Measurements from ENCODE around the gene NSFL1C. TPM values are rescaled to one million over a fixed set of nuclear protein-coding genes. Genes with fewer than 3 reads are reported as not detected.

The NSFL1C gene
- total and polyA plus RNA-seq, 2 of the 4 experiments (the other 2 are of a cell fraction): 33.0 to 40.3 TPM

- H3K4me2 ChIP-seq (ENCODE audit: low read depth, low read length): no peak overlapping the region
- no peak overlapping the region for H3K9ac ChIP-seq (ENCODE audit: low read depth, low read length)
- no peak overlapping the region for H3K4ac ChIP-seq (ENCODE audit: low read depth, low read length)
- H2BK5ac ChIP-seq (ENCODE audit: low read depth, low read length, poor library complexity, severe bottlenecking): no peak overlapping the region
- H2BK20ac ChIP-seq (ENCODE audit: low read depth, low read length): no peak overlapping the region
- DNase-seq: no peak
- H3K18ac ChIP-seq (ENCODE audit: low read depth, low read length): no peak overlapping the region
- no peak overlapping the region for H2BK15ac ChIP-seq (ENCODE audit: low read depth, low read length)
- H4K20me1 ChIP-seq (ENCODE audit: insufficient read depth, low read length): no peaks in the 10 kb centered on the region
- intact Hi-C loops (cut with micrococcal nuclease) (no loop called here), dilution Hi-C loops (cut with HindIII; ENCODE audit: low sequenced_read_pairs, unreplicated experiment) (no loop called here), in situ Hi-C loops (cut with MboI; ENCODE audit: low sequenced_read_pairs) (no loop called here)
- no peak overlapping the region for H3K27ac ChIP-seq (ENCODE audit: insufficient read depth, low read length)
- H4K8ac ChIP-seq (ENCODE audit: low read depth in 2 of 2, low read length in 2 of 2): no peak overlapping the region
- no peak overlapping the region for H3K14ac ChIP-seq (replicated peaks; ENCODE audit: low read depth, low read length)
- ChIA-PET POLR2A (ENCODE audit: unreplicated experiment) (no interaction called here), CTCF (interaction anchor here (0.6 to 1.7 kb wide), 4 partner anchors 9 to 1599 kb away, joined by 3 to 5 read pairs (median 4); no protein-coding TSS in a partner anchor)
- H2AFZ ChIP-seq (replicated peaks; ENCODE audit: low read length, poor library complexity): no peak overlapping the region
- no peak overlapping the region for H2AK5ac ChIP-seq (ENCODE audit: low read depth, low read length)
- H2BK120ac ChIP-seq (ENCODE audit: low read depth, low read length): no peak overlapping the region
- H3K27me3 ChIP-seq (ENCODE audit: control insufficient read depth, insufficient read depth, low read length): no peaks in the 10 kb centered on the region
- no peaks in the 10 kb centered on the region for H3K36me3 ChIP-seq (ENCODE audit: control insufficient read depth, insufficient read depth, low read length)
- H3K4me1 ChIP-seq (ENCODE audit: control insufficient read depth, insufficient read depth, low read length): peaks cover 7% of the 10 kb centered on the region
- no peak for ATAC-seq (ENCODE audit: low read depth)
- H2AK9ac ChIP-seq (replicated peaks; ENCODE audit: low read depth, low read length, poor library complexity): no peak overlapping the region
- no peaks in the 10 kb centered on the region for H3K9me3 ChIP-seq (ENCODE audit: control insufficient read depth, insufficient read depth, low read length)
- no peak overlapping the region for H3K56ac ChIP-seq (ENCODE audit: extremely low read depth, insufficient read depth, low read length)
- no peaks in the 10 kb centered on the region for H3K79me1 ChIP-seq (ENCODE audit: low read depth in 1 of 2, low read length in 2 of 2)
- H3K4me3 ChIP-seq (ENCODE audit: insufficient read depth, low read depth, low read length): no peak overlapping the region
- H3K9me1 ChIP-seq (ENCODE audit: insufficient read depth, low read length): peaks cover 6% of the 10 kb centered on the region; the same call in 1 of the 2 replicates
- no TSS peak for BruUV-seq (replicated peaks)
- WGBS, 2 experiments (ENCODE audit: extremely low coverage in 2 of 2, insufficient read length in 1 of 2): 100% methylated on average over 1 of the region's 4 CpGs; no CpG with 5 or more reads in 1 of the 2 experiments
- H3K23ac ChIP-seq (ENCODE audit: low read depth, low read length): no peak overlapping the region
- TF ChIP-seq USF2 (IDR thresholded peaks at IDR 0.05; ENCODE audit: low read depth, low read length) (no peak), RCOR1 (IDR thresholded peaks at IDR 0.05; ENCODE audit: insufficient replicate concordance, low read length) (no peak), BHLHE40 (IDR thresholded peaks at IDR 0.05; ENCODE audit: low read depth, low read length) (no peak)
- H4K91ac ChIP-seq (ENCODE audit: insufficient read depth, low read depth, low read length): no peak overlapping the region
- no peak overlapping the region for H4K5ac ChIP-seq (ENCODE audit: low read depth, low read length)
Observed at GRCh38 chr20:1426231-1426849, 40.3 kb downstream of the NSFL1C start.
